Kidney (tissue), 14 donors: ENCODE results near the gene TTC28. TPM values are rescaled to one million over a fixed set of nuclear protein-coding genes. Genes with fewer than 3 reads are reported as not detected.
"Not testable (repeated sequence)": the region's sequence is repeated elsewhere in the genome, so short reads cannot be mapped to it uniquely, and the experiment has no call there.

Experiments used
- DNase-seq, 5 donors: peaks; one replicate each; pipeline ENCODE4 v3.0.0-alpha.2; 2013 to 2020
- FAIRE-seq: peaks from 2 replicates; lab custom pipeline; 2012; peaks lifted over from hg19 to GRCh38; lab: Jason Lieb, UNC
- H3K27ac ChIP-seq, 2 donors: one replicate each; pipeline ENCODE4 v1.7.0; 2013; ENCODE audit warnings: low read depth in 2 of 2, low read length in 2 of 2, inconsistent platforms in 1 of 2
- H3K27me3 ChIP-seq: one replicate; pipeline ENCODE4 v1.7.1; 2013; ENCODE audit warnings: low read length, inconsistent platforms; ENCODE audit not compliant: control insufficient read depth, insufficient read depth
- H3K36me3 ChIP-seq, 3 donors: one replicate each; pipeline versions ENCODE4 v1.7.0 to v1.7.1; 2013; ENCODE audit warnings: low read length in 3 of 3, control low read depth in 1 of 3, inconsistent platforms in 1 of 3; ENCODE audit not compliant: insufficient read depth in 3 of 3, control insufficient read depth in 2 of 3
- H3K4me1 ChIP-seq, 3 donors: one replicate each; pipeline versions ENCODE4 v1.7.0 to v1.7.1; 2013; ENCODE audit warnings: low read length in 3 of 3, inconsistent platforms in 1 of 3, low read depth in 1 of 3; ENCODE audit not compliant: control insufficient read depth in 2 of 3, insufficient read depth in 2 of 3
- H3K4me3 ChIP-seq, 3 donors: one replicate each; pipeline versions ENCODE4 v1.7.0 to v1.8.1; 2013; ENCODE audit warnings: low read length in 3 of 3, control low read depth in 1 of 3, inconsistent platforms in 1 of 3
- H3K9ac ChIP-seq, 3 donors: one replicate each; pipeline versions ENCODE4 v1.7.0 to v1.7.1; 2013; ENCODE audit warnings: low read length in 3 of 3, control low read depth in 1 of 3, inconsistent platforms in 1 of 3
- H3K9me3 ChIP-seq, 3 donors: one replicate each; pipeline versions ENCODE4 v1.7.0 to v1.7.1; 2013; ENCODE audit warnings: low read length in 3 of 3, control low read depth in 1 of 3, inconsistent platforms in 1 of 3; ENCODE audit not compliant: control insufficient read depth in 2 of 3, insufficient read depth in 1 of 3
- CTCF ChIP-seq: IDR thresholded peaks from 3 replicates; pipeline ENCODE4 v1.5.1; 2012; ENCODE audit warnings: mild to moderate bottlenecking, moderate library complexity, borderline replicate concordance; ENCODE audit not compliant: insufficient read depth; ENCODE audit errors: extremely low read depth
- intact Hi-C: fragments of 100-400 bp; cut with DNase I; formaldehyde crosslinking; loops from one replicate; pipeline ENCODE4 v1.11.1; 2022
- polyA plus RNA-seq: library from polyadenylated mRNA; stranded (reverse); fragments of 350-450 nt; fragmentation: Illumina TruSeq; extraction: RNeasy Lipid Tissue Mini Kit (QIAGEN cat#74804); gene quantifications from one replicate; pipeline ENCODE4 v1.2.3, GENCODE V29; 2014; ENCODE audit warnings: low read depth, low replicate concordance; ENCODE audit not compliant: insufficient read depth
- total RNA-seq: library from RNA; stranded (reverse); fragmentation: NEBNext Ultra II Directional; extraction: Animal tissue kit (Norgen Biotek cat#: 25700); gene quantifications from one replicate; pipeline ENCODE4 v1.2.1, GENCODE V29; 2021
- donor health status: control.
- donor health status: control.
- donor health status: control.
- donor health status: control.
- donor health status: control.
- donor health status: DM: yes; HTN: yes; CAD: no.
- donor health status: Normal renal cell carcinoma (clear cell type).

The TTC28 gene
- total and polyA plus RNA-seq, 2 donors from 2014 or later: 3.5 to 40.2 TPM

GRCh38 chr22:28222571-28222970 lies 457.1 kb downstream of the TTC28 start:
- H3K27ac ChIP-seq: no peak overlapping the region
- FAIRE-seq (no peak), DNase-seq (no peak)
- H3K4me1 ChIP-seq: no peaks in the 10 kb centered on the region
- H3K36me3 ChIP-seq: no peaks in the 10 kb centered on the region
- no peak overlapping the region for H3K4me3 ChIP-seq
- no peaks in the 10 kb centered on the region for H3K9me3 ChIP-seq
- intact Hi-C loops: no loop called here
- no peaks in the 10 kb centered on the region for H3K27me3 ChIP-seq
- no peak for TF ChIP-seq CTCF
- H3K9ac ChIP-seq: no peak overlapping the region

GRCh38 chr22:28222052-28222451 lies 457.6 kb downstream of the TTC28 start:
- DNase-seq: peak in 1 of 5 donors; percentile 27
- Histone ChIP-seq H3K27ac (no peak overlapping the region), H3K9ac (no peak overlapping the region), H3K27me3 (no peaks in the 10 kb centered on the region), H3K36me3 (no peaks in the 10 kb centered on the region), H3K9me3 (no peaks in the 10 kb centered on the region), H3K4me1 (no peaks in the 10 kb centered on the region), H3K4me3 (no peak overlapping the region)
- no peak for FAIRE-seq
- intact Hi-C loops: no loop called here
- no peak for TF ChIP-seq CTCF

- no peak for TF ChIP-seq CTCF
- FAIRE-seq (no peak), DNase-seq (no peak)
- intact Hi-C loops: no loop called here
- no peaks in the 10 kb centered on the region for H3K36me3 ChIP-seq
- no peaks in the 10 kb centered on the region for H3K9me3 ChIP-seq
- H3K4me3 ChIP-seq: no peak overlapping the region
- no peaks in the 10 kb centered on the region for H3K4me1 ChIP-seq
- no peak overlapping the region for H3K9ac ChIP-seq
- H3K27me3 ChIP-seq: no peaks in the 10 kb centered on the region
- H3K27ac ChIP-seq: no peak overlapping the region
Measured at GRCh38 chr22:28220626-28221363, 458.8 kb downstream of the TTC28 start.

DNA sequence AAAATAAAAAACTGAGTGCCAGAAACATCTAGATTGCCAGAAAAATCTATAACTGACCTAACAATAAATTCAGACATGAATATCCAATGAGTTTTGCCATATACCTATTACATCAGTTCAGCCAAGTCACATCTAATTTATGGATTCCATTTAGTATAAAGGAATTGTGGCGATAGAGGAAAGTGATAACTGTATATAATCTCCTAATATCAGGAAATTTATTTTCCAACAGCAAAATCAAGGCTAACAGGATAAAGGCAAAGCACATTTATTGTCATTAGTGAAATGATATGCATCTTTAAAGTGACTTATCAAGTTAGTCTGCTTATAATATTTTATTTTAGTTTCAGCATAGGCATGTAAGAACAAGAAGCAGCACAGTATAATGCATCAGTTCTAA lies 462.4 kb downstream of the TTC28 start:
- Histone ChIP-seq H3K27me3 (no peaks in the 10 kb centered on the region), H3K9ac (no peak overlapping the region), H3K9me3 (no peaks in the 10 kb centered on the region), H3K4me1 (no peaks in the 10 kb centered on the region), H3K36me3 (no peaks in the 10 kb centered on the region), H3K4me3 (no peak overlapping the region), H3K27ac (no peak overlapping the region)
- intact Hi-C loops: no loop called here
- FAIRE-seq (no peak), DNase-seq (no peak)
- TF ChIP-seq CTCF: no peak

- DNase-seq, H3K4me3 ChIP-seq, H3K27ac ChIP-seq, H3K9ac ChIP-seq, FAIRE-seq, intact Hi-C loops, H3K4me1 ChIP-seq, H3K9me3 ChIP-seq, H3K36me3 ChIP-seq, H3K27me3 ChIP-seq: not testable (repeated sequence)
Measured at GRCh38 chr22:28214750-28215149, 464.9 kb downstream of the TTC28 start.
